Hematopoietic multipotent progenitor cell treated with erythropoietin and hydrocortisone succinate and interleukin-3 and kit ligand, for 15 days (in vitro differentiated cells): ENCODE measurements around the gene GDPD5.
A peak's percentile ranks its signal among the peaks of the same experiment; 100 is the strongest.

Experiments used
- DNase-seq: peaks from one replicate; pipeline ENCODE4 v3.0.0-alpha.2; 2015; ENCODE audit warnings: low spot score

The GDPD5 gene

DNA sequence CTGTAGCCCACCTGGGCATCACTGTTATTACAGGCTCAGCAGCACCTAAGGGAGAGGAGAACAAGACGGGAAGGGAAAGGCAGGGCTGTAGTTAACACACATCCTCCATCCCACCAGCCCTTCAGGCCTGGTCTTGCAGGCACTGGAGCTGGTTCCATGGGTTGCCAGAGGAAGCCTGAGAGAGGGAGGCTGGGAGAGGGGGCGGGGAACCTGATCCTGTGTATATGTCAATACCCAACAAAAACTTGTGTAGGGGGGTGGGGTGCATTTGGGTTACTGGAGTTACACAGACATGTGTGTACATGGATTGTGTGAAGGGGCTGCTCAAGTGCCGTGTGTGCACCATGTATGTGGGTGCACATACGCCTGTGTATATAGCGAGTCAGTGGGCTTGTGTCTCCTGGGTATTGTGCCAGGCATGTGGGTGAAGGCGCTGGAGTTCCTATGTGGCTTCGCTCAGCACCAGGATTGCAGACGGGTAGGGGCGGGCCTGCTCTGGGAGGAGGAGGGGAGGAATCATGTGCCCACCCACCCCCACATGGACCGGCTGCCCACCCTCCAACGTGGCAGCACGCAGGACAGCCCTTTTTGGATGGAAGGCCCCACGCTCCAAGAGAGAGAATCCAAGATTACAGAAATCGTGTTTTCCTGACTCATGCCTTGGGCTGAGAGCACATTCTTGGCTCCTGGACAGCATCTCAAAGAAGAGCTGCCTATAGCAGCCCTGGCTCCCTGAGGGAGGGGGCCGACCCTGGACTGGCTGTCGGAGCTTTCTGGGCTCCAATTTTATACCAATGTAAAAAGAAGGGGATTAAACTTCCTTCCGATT is 32.1 kb upstream of the GDPD5 start:
- DNase-seq, result no peak

- DNase-seq, result no peak
Observed at GRCh38 chr11:75556275-75556674, 30.5 kb upstream of the GDPD5 start.

GRCh38 chr11:75555079-75555811 is 29.5 kb upstream of the GDPD5 start:
- no peak for DNase-seq

DNA sequence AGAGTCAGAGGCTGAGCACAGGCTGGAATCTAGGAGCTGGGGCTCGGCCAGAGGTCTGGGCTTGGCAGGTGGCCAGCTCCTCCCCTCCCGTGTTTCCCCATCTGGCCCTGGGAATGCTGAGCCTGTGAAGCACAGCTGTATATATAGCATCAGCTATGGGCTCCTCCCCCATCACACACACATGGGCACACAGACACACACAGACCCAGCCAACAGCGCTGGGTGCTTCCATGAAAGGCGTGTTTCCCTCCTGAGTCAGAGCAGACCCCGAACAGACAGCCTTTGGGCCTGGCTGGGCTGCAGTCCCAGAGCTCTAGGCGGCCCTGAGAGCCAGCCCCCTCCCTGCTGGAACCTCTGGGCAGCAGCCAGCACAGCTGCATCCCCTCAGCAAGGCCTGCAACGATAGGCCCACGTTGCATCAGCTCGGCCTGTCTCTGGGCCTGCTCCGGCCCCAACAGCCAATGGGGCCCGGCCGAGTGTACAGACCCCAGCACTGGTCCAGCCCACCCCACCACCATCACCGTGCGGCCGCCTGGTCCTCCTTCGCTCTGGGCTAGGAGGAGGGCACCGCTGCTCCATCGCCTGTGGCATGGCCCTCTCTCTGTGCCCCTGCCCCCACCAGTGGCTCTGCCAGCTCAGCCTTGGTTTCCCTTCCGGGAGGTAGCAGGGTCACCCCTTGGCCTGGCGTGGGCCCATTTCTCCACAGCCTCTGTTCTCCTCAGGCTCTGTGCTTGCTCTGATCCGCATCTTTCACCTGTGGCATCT is 28.7 kb upstream of the GDPD5 start:
- DNase-seq, result no peak

DNA sequence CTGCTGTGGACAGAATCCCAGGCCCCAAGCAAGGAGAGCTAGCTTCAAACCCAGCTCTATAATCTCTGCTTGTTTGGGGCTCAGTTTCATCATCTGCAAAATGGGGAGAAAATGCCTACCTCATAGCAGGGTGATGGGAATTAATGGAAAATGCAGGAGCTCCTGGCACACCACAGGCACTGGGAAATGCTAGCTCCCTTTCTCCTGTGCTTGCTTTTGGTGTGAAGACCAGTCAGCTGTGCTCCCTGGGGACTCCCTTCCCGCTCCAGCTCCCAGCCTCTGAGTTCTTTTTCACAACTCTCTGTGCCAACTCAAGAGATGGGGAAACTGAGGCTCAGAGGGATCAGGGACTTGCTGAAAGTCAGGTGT is 28.1 kb upstream of the GDPD5 start:
- DNase-seq, result no peak

DNA sequence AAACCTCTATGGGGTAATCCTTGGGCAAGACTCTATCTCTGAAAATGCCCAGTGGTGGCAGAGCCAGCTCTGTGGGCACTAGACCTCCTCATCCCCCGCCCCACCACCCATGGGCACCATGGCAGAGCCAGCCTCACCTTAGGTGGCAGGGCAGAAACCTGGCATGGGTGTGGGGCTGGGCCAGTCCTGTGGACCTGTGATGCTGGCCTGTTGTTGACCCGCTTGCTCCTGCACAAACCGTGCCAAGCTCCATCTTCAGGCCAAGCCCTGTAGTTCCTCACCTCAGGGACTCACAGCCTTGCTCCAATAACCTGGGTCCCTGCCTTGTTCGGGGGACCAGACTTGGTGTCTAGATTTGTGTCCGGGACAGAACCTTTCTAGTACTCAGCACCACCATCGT is 27.4 kb upstream of the GDPD5 start:
- DNase-seq, result no peak

- DNase-seq, result no peak
Observed at GRCh38 chr11:75549370-75549958, 23.7 kb upstream of the GDPD5 start.

GRCh38 chr11:75548595-75549272 is 23.0 kb upstream of the GDPD5 start:
- DNase-seq, result no peak

GRCh38 chr11:75547617-75548058 is 21.9 kb upstream of the GDPD5 start:
- peak; percentile 77 for DNase-seq

- DNase-seq, result no peak
Observed at GRCh38 chr11:75547177-75547576, 21.4 kb upstream of the GDPD5 start.

- peak; percentile 93 for DNase-seq
Observed at GRCh38 chr11:75543806-75544205, 18.1 kb upstream of the GDPD5 start.

DNA sequence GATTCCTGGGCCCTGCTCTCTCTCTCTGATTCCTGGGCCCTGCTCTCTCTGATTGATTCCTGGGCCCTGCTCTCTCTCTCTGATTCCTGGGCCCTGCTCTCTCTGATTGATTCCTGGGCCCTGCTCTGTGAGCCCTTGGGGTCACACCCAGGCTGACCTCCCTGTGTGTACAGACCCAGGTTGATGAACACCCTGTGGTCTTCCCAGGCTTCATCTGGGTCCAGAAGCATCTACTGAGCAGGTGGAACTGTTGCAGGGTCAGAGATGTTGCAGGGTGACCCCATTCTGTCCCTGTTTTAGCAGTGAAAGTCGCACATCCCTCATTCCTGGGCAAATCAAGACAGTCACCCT is 16.3 kb upstream of the GDPD5 start:
- no peak for DNase-seq

- peak; percentile 62 for DNase-seq
Observed at GRCh38 chr11:75541193-75542087, 15.7 kb upstream of the GDPD5 start.

DNA sequence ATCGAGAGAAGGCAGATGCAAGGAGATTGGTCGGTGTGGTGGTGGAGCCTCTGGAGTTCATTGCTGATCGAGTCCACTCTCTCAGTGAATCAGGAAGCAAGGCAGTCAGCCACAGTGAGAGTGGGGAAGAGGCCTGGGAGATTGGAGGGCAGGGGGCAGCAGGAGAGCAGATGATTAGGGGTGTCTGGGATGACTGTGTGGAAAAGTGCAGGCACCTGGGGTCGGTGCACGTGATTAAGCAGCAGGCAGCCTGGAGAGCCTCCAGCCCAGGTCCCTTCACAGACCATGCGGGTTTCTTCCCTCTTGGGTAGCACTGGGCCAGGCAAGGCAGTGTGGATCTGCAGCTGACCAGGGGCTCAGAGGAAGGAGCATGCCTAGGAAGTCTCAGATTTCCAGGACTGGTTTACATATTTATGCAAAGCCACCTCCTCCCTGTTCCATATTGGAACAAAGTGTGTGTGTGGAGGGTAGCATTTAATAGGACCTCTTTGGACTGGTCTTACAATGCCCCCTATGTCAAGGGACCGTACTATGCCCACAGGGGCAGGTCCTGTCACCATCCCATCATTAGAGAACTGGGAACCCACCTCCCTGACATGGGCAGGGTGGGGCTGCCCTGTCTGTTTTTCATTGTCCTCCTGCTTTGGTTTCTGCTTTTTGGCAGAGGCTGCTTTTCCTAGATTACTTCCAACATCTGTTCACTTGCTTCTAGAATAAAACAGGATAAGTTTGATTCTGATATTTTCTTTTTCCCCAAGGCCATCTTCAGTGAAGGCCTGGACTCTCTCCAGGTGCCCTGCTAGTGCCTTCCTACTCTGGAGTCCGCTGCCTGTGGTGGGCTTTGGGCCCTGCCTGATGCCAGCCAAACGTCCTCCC is 14.0 kb upstream of the GDPD5 start:
- no peak for DNase-seq

GRCh38 chr11:75538150-75538942 is 12.6 kb upstream of the GDPD5 start:
- no peak for DNase-seq

- DNase-seq, result no peak
Observed at GRCh38 chr11:75537740-75538139, 12.0 kb upstream of the GDPD5 start.

- DNase-seq, result peak; percentile 70
Observed at GRCh38 chr11:75536786-75537641, 11.3 kb upstream of the GDPD5 start.

DNA sequence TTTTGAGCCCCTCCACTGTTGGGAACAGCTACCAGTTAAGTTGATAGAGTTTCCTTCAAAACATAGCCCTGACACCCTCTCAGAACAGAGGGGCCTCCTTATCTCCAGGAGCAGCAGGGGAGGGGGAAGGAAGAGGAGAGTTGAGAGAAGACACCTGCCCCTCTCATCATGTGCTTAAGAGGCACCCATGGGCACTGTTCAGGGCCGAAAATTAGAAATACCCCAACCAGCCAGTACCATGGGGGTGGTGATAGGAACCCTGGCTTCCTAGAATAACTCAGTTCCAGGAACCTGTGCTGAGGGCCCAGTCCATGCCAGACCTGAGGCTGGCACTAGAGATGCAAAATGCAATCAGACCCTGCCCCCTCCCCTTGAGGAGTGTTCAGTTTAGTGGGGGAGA is 9.3 kb upstream of the GDPD5 start:
- peak; percentile 91 for DNase-seq
